ENCODE results near the gene FAM118B. TPM values are rescaled to one million over a fixed set of nuclear protein-coding genes. Genes with fewer than 3 reads are reported as not detected.

FAM118B gene
- total RNA-seq, result 14.1 TPM

GRCh38 chr11:126211236-126212088, at the start of gene FAM118B, which contains the start of gene RPUSD4:
TSS of gene FAM118B (plus strand) at chr11:126211782. CDS start at chr11:126235002, 23,220 bp downstream.
TSS of gene RPUSD4 (minus strand) at chr11:126211650. CDS start at chr11:126211638, 12 bp downstream.

GRCh38 chr11:126268708-126269579, 57.4 kb downstream of the FAM118B start, which contains the start of the genes FOXRED1 and SRPRA:
TSS of gene FOXRED1 (plus strand) at chr11:126269154. CDS start at chr11:126269207, 53 bp downstream.
TSS of gene SRPRA (minus strand) at chr11:126268895. CDS start at chr11:126268804, 91 bp downstream.

GRCh38 chr11:126282736-126283591, 71.4 kb downstream of the FAM118B start, which contains the start of gene TIRAP:
TSS of gene TIRAP (plus strand) at chr11:126283093. CDS start at chr11:126290895, 7,802 bp downstream.

GRCh38 chr11:126303623-126304456, 92.3 kb downstream of the FAM118B start, which contains the start of gene DCPS:
TSS of gene DCPS (plus strand) at chr11:126304060. CDS start at chr11:126304081, 21 bp downstream.

Small RNA genes within 50 kb of the gene (small RNA-seq; reads per million reads assigned to genes)
- gene AP001893.2 (ENCODE audit: low replicate concordance) (not detected), gene RN7SL351P (ENCODE audit: low replicate concordance) (not detected), gene RNU4-86P (ENCODE audit: low replicate concordance) (not detected)

Other genes with a start within 250 kb of the FAM118B start
- 34.1 TPM for gene CDON, start 148.9 kb upstream of the FAM118B start, total RNA-seq
- 32.2 TPM for gene RPUSD4, start 132 bp upstream of the FAM118B start, total RNA-seq
- 38.0 TPM for gene SRPRA, start 57.1 kb downstream of the FAM118B start, total RNA-seq
- 25.2 TPM for gene FOXRED1, start 57.4 kb downstream of the FAM118B start, total RNA-seq
- gene TIRAP, start 71.3 kb downstream of the FAM118B start, total RNA-seq, result 9.0 TPM
- gene DCPS, start 92.3 kb downstream of the FAM118B start, total RNA-seq, result 9.7 TPM
- 23.8 TPM for gene ST3GAL4, start 143.9 kb downstream of the FAM118B start, total RNA-seq